GM23338 (cell line): Measurements from ENCODE around the gene SRMS.

ENCODE experiments used
- CREB1 ChIP-seq: fragments of 250-450 bp; sonication (Bioruptor Pico); IDR thresholded peaks from 2 replicates; pipeline ENCODE4 v1.5.0; 2020; ENCODE audit warnings: low read depth, mild to moderate bottlenecking, moderate library complexity
- CTCF ChIP-seq, 2 experiments: fragments of 200-600 bp in 1 of 2; sonication (generic) in 1 of 2; conservative IDR thresholded peaks; 2 replicates each; pipeline versions ENCODE4 v1.5.1 to v1.6.1; 2016 to 2017; ENCODE audit warnings: antibody characterized with exemption in 2 of 2, low read depth in 2 of 2, mild to moderate bottlenecking in 2 of 2, moderate library complexity in 1 of 2
- EZH2 ChIP-seq: fragments of 200-600 bp; sonication (generic); IDR thresholded peaks from one replicate; pipeline ENCODE4 v1.8.0; 2017; ENCODE audit warnings: antibody characterized with exemption, mild to moderate bottlenecking, low read depth; ENCODE audit not compliant: unreplicated experiment
- EZH2phosphoT487 ChIP-seq: fragments of 200-600 bp; sonication (generic); IDR thresholded peaks from one replicate; pipeline ENCODE4 v1.8.1; 2018; ENCODE audit warnings: antibody characterized with exemption; ENCODE audit not compliant: unreplicated experiment
- JUNB ChIP-seq: IDR thresholded peaks from one replicate; pipeline ENCODE4 v1.6.1; 2016; ENCODE audit warnings: antibody characterized with exemption; ENCODE audit not compliant: unreplicated experiment
- POLR2AphosphoS5 ChIP-seq: IDR thresholded peaks from 2 replicates; pipeline ENCODE4 v1.6.1; 2016; ENCODE audit warnings: antibody characterized with exemption, low read depth
- REST ChIP-seq: IDR thresholded peaks from one replicate; pipeline ENCODE4 v1.6.1; 2018; ENCODE audit warnings: antibody characterized with exemption; ENCODE audit not compliant: unreplicated experiment
- TF ChIP-seq, protein P1 (sequence below): IDR thresholded peaks from 2 replicates; pipeline ENCODE4 v1.6.1; 2016; ENCODE audit warnings: antibody characterized with exemption

- TF ChIP-seq CTCF (conservative IDR thresholded peaks at IDR 0.05; ENCODE audit: low read depth in 2 of 2) (no peak), EZH2phosphoT487 (no peak), EZH2 (no peak), POLR2AphosphoS5 (no peak), REST (no peak), CREB1 (no peak), JUNB (no peak)
- TF ChIP-seq, protein P1, sequence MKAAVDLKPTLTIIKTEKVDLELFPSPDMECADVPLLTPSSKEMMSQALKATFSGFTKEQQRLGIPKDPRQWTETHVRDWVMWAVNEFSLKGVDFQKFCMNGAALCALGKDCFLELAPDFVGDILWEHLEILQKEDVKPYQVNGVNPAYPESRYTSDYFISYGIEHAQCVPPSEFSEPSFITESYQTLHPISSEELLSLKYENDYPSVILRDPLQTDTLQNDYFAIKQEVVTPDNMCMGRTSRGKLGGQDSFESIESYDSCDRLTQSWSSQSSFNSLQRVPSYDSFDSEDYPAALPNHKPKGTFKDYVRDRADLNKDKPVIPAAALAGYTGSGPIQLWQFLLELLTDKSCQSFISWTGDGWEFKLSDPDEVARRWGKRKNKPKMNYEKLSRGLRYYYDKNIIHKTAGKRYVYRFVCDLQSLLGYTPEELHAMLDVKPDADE: no peak
Observed at GRCh38 chr20:63587776-63588591, 40.4 kb upstream of the SRMS start.
